GM12892 (cell line): ENCODE measurements around the gene HID1.

ENCODE experiments used
- POLR2AphosphoS5 ChIP-seq: IDR thresholded peaks from 2 replicates; pipeline ENCODE4 v1.6.1; 2011; ENCODE audit warnings: low read depth, low read length, control low read depth
- TAF1 ChIP-seq: IDR thresholded peaks from 2 replicates; pipeline ENCODE4 v1.6.1; 2011; ENCODE audit warnings: low read depth, mild to moderate bottlenecking, control low read depth, low read length, borderline replicate concordance

GRCh38 chr17:74937064-74938051, 35.2 kb downstream of the HID1 start:
- no peak for TF ChIP-seq TAF1
- no peak for TF ChIP-seq POLR2AphosphoS5
